Stomach (tissue), 4 donors: ENCODE data around the gene REEP2.

Source experiments
- EP300 ChIP-seq: sonication (generic); formaldehyde crosslinking; IDR thresholded peaks from one replicate; pipeline ENCODE4 v1.6.1; 2017; ENCODE audit warnings: antibody characterized with exemption
- POLR2A ChIP-seq, 4 donors: fragments of 450-650 bp; IDR thresholded peaks; one replicate each; pipeline ENCODE4 v1.6.1; 2016; ENCODE audit warnings: antibody characterized with exemption in 4 of 4, control low read depth in 2 of 4, mild to moderate bottlenecking in 1 of 4, moderate library complexity in 1 of 4
- POLR2AphosphoS5 ChIP-seq, 3 donors: sonication (generic); formaldehyde crosslinking; IDR thresholded peaks; one replicate each; pipeline ENCODE4 v1.6.1; 2016; ENCODE audit warnings: antibody characterized with exemption in 3 of 3
- TF ChIP-seq, protein P1 (sequence below), 7 experiments: fragments of 450-650 bp in 4 of 7; fragments of 200-600 bp in 3 of 7; sonication (generic) in 3 of 7; IDR thresholded peaks; one replicate each; pipeline ENCODE4 v1.5.1; 2016 to 2019; ENCODE audit warnings: antibody characterized with exemption in 7 of 7, control low read depth in 2 of 7, mild to moderate bottlenecking in 1 of 7

GRCh38 chr5:138444078-138444773, 5.4 kb downstream of the REEP2 start:
- TF ChIP-seq POLR2AphosphoS5 (IDR thresholded peaks at IDR 0.05) (no peak), POLR2A (IDR thresholded peaks at IDR 0.05) (no peak), EP300 (no peak)
- TF ChIP-seq, protein P1, sequence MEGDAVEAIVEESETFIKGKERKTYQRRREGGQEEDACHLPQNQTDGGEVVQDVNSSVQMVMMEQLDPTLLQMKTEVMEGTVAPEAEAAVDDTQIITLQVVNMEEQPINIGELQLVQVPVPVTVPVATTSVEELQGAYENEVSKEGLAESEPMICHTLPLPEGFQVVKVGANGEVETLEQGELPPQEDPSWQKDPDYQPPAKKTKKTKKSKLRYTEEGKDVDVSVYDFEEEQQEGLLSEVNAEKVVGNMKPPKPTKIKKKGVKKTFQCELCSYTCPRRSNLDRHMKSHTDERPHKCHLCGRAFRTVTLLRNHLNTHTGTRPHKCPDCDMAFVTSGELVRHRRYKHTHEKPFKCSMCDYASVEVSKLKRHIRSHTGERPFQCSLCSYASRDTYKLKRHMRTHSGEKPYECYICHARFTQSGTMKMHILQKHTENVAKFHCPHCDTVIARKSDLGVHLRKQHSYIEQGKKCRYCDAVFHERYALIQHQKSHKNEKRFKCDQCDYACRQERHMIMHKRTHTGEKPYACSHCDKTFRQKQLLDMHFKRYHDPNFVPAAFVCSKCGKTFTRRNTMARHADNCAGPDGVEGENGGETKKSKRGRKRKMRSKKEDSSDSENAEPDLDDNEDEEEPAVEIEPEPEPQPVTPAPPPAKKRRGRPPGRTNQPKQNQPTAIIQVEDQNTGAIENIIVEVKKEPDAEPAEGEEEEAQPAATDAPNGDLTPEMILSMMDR (IDR thresholded peaks at IDR 0.05): no peak
